BE2C (cell line): ENCODE measurements around the gene MOB3B.
A peak's percentile ranks its signal among the peaks of the same experiment; 100 is the strongest.

ENCODE experiments used
- DNase-seq: peaks from one replicate; pipeline ENCODE4 v3.0.0-alpha.2; 2020
- H3K27me3 ChIP-seq: fragments of 250-450 bp; sonication (Bioruptor Pico); 2 replicates; pipeline ENCODE4 v1.5.1; 2020; ENCODE audit warnings: mild to moderate bottlenecking
- H3K36me3 ChIP-seq: fragments of 250-450 bp; sonication (Bioruptor Pico); 2 replicates; pipeline ENCODE4 v1.5.1; 2020; ENCODE audit warnings: mild to moderate bottlenecking
- H3K4me1 ChIP-seq: fragments of 250-450 bp; sonication (Bioruptor Pico); 2 replicates; pipeline ENCODE4 v1.5.1; 2020
- H3K4me3 ChIP-seq: 2 replicates; pipeline ENCODE4 v1.5.1; 2011; ENCODE audit warnings: low read depth, low read length
- H3K9me3 ChIP-seq: fragments of 250-450 bp; sonication (Bioruptor Pico); 2 replicates; pipeline ENCODE4 v1.5.1; 2020
- CTCF ChIP-seq: IDR thresholded peaks from 2 replicates; pipeline ENCODE4 v1.5.1; 2012; ENCODE audit warnings: mild to moderate bottlenecking, low read depth, low read length

MOB3B gene

DNA sequence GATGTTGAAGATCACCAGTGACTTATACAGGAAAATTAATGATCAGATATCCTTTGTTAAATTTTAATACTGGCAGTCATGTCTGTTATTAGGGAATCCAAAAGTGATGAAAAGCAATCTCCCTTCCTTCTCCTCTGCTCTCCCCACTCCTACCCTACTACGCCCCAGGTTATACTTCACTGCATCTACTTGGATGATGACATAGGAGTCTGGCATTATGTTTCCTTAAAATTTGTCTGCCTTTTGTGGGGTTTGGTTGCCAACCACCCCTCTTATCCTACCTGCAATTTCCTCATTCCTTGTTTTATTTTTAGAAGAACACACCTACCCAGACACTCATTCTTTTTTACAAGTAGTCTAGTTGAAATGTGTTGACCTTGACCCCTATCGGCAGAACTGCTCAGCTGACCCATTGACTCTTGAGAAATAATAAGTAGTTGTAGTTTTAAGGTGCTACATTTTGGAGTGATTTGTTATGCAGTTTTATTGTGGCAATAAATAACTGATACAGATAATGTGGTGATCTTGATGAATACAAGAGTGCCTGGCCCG lies 5.1 kb upstream of the MOB3B start:
- H3K9me3 ChIP-seq: no peaks in the 10 kb centered on the region
- no peak overlapping the region for H3K4me3 ChIP-seq
- no peaks in the 10 kb centered on the region for H3K27me3 ChIP-seq
- no peaks in the 10 kb centered on the region; the same call in 1 of the 2 replicates for H3K4me1 ChIP-seq
- H3K36me3 ChIP-seq: no peaks in the 10 kb centered on the region
- DNase-seq: no peak
- TF ChIP-seq CTCF: no peak

DNA sequence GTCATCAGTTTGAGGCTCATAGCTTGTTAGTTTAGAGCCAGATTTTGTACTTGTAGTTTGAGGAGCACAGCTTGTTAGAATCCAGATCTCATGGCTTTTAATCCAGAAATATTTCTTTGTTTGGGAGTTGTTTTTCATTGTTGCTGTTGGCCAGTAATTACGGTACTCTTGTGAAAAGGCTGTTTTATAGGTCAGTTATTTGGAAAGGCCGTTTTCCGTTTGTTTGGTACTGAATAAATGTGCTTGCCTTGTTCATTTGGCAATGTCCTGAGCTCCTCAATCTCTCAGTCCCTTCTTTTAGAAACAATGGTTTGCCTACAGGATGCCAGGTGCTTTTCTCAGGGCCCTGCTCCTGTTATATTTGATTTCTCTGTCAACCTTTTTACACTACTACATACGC lies 4.5 kb upstream of the MOB3B start:
- Histone ChIP-seq H3K4me3 (no peak overlapping the region), H3K9me3 (no peaks in the 10 kb centered on the region), H3K27me3 (no peaks in the 10 kb centered on the region), H3K36me3 (no peaks in the 10 kb centered on the region), H3K4me1 (no peaks in the 10 kb centered on the region; the same call in 1 of the 2 replicates)
- no peak for TF ChIP-seq CTCF
- DNase-seq: no peak

DNA sequence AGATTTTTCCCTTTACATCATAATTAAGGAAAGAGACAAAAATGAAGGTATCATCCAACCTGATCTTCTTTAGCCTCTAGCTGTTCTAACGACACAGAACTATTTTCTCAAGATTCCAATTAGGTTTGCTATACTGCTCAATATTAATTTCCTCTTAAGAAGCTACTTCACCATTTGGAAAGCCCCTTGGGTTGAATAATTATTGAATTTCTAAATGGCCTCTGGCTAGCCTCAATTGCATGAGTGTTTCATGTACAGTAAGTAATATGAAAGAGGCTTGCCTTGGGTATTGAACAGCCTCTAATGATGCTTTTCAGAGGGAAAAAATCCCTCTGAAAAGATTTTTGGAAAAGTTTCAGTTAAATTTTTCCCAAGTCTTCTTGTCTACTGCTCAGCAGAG lies 3.7 kb upstream of the MOB3B start:
- no peaks in the 10 kb centered on the region for H3K36me3 ChIP-seq
- no peak for DNase-seq
- H3K4me3 ChIP-seq: no peak overlapping the region
- H3K9me3 ChIP-seq: no peaks in the 10 kb centered on the region
- no peaks in the 10 kb centered on the region for H3K27me3 ChIP-seq
- H3K4me1 ChIP-seq: no peaks in the 10 kb centered on the region
- TF ChIP-seq CTCF: no peak

DNA sequence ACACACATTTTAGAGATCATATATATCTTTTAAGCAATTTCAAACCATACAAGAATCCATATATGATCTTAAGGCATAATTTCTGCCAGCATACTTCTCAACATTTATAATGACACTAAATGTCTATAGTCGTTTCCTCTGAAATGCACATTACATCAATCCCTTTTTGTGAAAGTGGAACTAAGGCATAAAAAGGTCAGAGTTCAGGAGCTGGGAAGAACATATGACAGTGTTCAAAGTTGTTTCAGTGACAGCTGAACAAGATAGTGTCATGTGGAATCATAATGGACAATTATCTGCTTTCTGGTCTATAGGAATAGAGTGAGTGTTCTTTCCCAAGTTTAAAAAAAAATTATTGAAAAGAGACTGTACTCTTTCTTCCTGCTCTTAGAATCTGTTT lies 2.4 kb upstream of the MOB3B start:
- H3K4me1 ChIP-seq: no peaks in the 10 kb centered on the region
- no peak overlapping the region for H3K4me3 ChIP-seq
- DNase-seq: no peak
- H3K36me3 ChIP-seq: no peaks in the 10 kb centered on the region
- no peaks in the 10 kb centered on the region for H3K27me3 ChIP-seq
- TF ChIP-seq CTCF: no peak
- H3K9me3 ChIP-seq: no peaks in the 10 kb centered on the region

GRCh38 chr9:27530915-27531755 lies 1.5 kb upstream of the MOB3B start:
- no peaks in the 10 kb centered on the region for H3K4me1 ChIP-seq
- H3K9me3 ChIP-seq: no peaks in the 10 kb centered on the region
- H3K4me3 ChIP-seq: no peak overlapping the region
- no peaks in the 10 kb centered on the region for H3K27me3 ChIP-seq
- TF ChIP-seq CTCF: no peak
- H3K36me3 ChIP-seq: no peaks in the 10 kb centered on the region
- no peak for DNase-seq

DNA sequence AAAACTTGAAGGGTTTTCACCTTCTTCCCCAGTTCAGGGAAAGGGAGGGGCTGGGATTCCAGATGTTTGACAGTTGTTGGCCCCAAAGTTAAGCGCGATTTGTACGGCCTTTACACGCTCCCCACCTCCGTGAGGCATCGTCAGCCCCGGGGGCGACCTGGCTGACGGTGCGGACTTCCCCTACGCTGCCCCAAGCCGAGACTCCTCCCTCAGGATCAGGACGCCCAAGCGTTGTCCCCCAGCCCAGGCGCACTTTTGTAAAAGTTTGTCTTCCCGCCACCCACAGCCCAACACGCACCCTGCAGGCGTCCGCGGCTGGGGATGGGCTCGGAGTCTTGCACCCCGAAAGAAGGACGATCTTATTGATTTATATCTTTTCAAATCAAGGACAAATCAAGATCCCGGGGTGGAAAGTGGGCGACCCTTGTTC lies 713 bp downstream of the MOB3B start:
- Histone ChIP-seq H3K9me3 (no peaks in the 10 kb centered on the region; the same call in 1 of the 2 replicates), H3K27me3 (no peaks in the 10 kb centered on the region), H3K4me1 (no peaks in the 10 kb centered on the region), H3K4me3 (peak overlapping the region; percentile 77), H3K36me3 (no peaks in the 10 kb centered on the region)
- DNase-seq: peak; percentile 21
- TF ChIP-seq CTCF: no peak
